Breast epithelium (tissue), 3 donors: ENCODE data around the gene MEF2D.

Source experiments
- CTCF ChIP-seq, 3 donors: fragments of 450-650 bp; IDR thresholded peaks; one replicate each; pipeline ENCODE4 v1.5.1; 2016 to 2017; ENCODE audit warnings: antibody characterized with exemption in 3 of 3, mild to moderate bottlenecking in 3 of 3, moderate library complexity in 3 of 3
- POLR2A ChIP-seq: fragments of 450-650 bp; IDR thresholded peaks from one replicate; pipeline ENCODE4 v1.6.1; 2016; ENCODE audit warnings: antibody characterized with exemption, mild to moderate bottlenecking, moderate library complexity
- POLR2AphosphoS5 ChIP-seq, 3 donors: sonication (generic); formaldehyde crosslinking; IDR thresholded peaks; one replicate each; pipeline ENCODE4 v1.6.1; 2017; ENCODE audit warnings: antibody characterized with exemption in 3 of 3

GRCh38 chr1:156497078-156497742 is 3.4 kb downstream of the MEF2D start:
- TF ChIP-seq CTCF (IDR thresholded peaks at IDR 0.05) (no peak), POLR2AphosphoS5 (IDR thresholded peaks at IDR 0.05) (no peak), POLR2A (no peak)
